ENCODE results near the gene KIF15.

The KIF15 gene

DNA sequence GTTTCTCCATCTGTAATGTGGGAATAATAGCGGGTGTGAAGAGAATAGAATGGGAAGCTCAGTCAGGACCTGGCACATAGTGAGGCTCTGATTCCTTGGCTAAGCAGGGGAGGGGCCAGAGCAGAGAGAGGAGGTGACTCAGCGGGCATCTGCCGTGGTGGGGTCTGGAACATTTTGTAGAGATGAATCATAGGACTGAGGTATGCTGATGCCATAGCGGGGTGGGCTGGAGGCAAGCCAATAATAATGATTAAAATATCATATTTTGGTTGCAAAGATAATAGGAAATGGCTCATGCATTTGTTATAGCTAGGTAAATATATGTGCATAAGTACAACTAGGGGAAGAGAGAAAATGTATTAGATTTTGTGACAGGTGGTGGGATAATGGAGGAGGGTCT is 124.0 kb downstream of the KIF15 start:
- no peak for DNase-seq

DNA sequence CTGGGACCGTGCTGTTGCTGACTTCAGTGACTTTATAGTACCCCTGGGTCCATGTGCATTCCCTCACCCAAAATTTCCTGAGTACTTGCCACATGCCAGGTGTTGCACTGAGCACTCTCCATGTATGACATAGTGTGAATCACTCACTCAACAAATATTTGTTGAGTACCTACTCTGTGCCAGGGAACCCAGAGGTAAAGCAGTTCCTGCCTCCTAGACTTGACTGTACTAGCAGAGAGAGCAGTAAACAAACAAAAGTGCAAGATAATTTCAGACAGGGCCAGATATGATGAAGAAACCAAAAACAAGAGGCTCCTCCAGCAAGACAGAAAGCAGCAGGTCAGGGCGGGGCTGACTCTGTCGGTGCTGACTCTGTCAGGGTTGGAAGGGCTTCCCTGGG is 125.0 kb downstream of the KIF15 start:
- no peak for DNase-seq

DNA sequence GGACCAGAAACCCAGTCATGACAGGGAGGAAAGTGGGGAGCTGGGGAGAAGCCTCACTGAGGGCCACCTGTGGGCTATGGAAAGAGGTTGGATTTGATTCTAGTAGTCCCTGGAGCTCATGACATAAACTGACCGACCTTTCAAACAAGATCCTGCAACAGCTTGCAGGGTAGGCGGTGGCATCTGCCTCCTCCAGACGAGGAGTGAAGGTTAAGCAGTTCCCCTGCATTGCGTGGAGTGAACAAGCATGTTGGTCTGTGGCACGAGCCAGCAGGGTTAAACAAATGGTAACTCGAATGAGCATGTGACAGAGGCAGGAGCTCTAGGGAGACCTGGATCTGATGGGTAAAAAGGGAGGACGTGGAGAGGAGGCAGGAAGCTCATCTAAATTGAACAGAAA is 125.5 kb downstream of the KIF15 start:
- DNase-seq, result no peak

DNA sequence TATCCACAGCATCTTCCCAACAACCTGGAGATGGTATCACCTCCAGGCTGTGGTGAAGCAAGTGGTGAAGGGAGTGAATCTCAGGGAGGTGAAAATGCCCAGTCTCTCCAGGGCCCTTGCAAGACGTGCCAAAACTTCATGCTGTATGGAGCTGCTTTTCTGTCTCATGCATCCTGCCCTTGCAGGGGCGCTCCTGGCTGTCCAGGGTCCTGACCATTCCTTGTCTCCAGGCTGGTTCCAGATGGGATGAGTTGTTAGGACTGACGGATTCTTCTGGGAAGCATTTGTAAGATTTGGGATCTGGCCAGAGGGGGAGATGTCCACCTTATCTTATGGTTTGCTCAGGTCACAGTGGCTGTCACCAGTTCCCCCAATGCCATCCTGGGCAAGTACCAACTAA is 128.7 kb downstream of the KIF15 start:
- no peak for DNase-seq

DNA sequence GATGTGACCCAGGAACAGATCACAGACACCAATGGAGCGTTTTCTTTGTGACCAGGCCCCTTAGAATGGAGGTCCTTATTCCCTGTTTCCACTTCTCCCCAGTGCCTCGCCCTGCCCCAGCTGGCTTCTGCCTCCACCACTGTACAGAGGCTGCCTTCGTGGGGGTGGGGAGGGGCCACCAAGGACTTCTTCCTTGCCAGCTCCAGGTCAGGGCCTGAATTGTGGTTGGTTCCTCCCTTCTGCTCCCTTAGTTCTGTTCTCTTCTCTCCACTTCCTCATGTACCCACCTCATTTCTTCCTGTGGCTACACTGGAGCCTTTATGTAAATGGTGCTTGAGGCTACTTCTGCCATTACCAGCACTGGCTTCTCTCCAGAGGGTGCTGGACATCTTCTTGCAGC is 129.3 kb downstream of the KIF15 start:
- no peak for DNase-seq

DNA sequence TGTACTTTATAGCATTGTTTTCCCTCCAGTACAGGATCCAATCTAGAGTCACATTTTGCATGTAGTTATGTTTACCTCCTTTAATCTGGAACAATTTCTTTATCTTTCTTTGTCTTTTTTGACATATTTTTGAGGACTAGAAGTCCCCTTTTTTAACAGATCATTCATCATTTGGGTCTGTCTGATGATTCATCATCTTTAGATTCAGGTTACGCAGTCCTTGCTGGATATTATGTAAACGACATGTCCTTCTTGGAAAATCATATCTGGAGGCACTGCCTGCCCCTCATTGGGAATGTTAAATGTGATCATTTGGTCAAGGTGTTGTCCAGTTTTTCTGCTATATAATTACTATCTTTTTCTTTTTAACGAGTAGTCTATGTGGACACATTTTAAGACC is 131.1 kb downstream of the KIF15 start:
- no peak for DNase-seq

DNA sequence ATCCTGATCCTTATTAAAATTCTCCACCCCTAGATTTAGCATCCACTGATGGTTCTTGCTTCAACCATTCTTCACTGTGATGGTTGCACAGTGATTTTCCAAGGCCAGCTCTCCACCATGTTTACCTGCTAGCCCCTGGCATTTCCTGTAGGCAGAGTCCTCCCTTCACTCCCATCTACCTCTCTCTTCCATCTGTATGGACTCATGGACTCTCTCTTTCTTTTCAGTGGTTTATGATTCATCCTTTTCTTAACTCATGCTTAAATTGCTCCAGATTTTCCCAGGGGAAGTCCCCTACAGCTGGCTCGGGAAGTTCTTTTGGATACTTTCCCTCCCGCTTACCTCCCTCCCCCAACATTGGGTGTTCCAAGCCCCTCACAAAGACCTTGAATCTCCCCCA is 131.5 kb downstream of the KIF15 start:
- DNase-seq, result no peak

DNA sequence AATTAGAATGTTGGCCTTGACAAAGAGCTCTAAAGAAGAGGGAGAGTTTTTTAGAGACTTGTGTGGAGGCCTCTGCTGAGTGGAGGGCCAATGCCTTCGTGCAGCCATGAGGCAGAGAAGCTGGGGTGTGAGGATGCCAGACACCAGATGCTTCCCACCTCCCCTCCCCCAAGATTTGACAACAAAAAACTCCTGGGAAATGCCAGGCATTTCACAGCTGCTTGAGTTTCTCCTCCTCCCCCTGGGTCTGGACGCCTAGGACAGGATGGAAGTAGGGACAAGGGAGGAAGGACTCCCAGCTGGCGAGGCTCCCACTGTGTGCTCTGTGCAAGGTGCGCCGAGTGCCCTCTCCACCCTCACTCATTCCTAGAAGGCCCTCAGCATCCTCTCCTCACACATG is 132.9 kb downstream of the KIF15 start:
- no peak for DNase-seq

DNA sequence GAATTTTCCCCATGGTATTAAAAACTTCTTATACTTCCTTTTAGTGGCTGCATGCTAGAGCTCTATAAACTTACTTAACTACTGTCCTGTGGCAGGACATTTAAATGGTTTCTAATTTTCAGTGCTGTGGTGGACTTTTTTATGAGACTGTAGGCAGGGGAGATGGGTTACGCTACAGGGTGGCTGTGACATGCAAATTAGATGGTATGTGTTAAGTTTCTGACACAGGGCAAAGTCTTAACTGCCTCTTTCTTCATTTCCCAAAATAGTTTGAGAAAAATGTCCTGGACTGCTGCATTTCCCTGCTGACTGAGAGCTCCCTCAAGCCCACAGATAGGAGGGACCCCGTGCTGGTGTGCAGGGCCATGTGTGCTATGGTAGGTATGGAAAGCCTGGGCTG is 134.8 kb downstream of the KIF15 start:
- DNase-seq, result no peak

DNA sequence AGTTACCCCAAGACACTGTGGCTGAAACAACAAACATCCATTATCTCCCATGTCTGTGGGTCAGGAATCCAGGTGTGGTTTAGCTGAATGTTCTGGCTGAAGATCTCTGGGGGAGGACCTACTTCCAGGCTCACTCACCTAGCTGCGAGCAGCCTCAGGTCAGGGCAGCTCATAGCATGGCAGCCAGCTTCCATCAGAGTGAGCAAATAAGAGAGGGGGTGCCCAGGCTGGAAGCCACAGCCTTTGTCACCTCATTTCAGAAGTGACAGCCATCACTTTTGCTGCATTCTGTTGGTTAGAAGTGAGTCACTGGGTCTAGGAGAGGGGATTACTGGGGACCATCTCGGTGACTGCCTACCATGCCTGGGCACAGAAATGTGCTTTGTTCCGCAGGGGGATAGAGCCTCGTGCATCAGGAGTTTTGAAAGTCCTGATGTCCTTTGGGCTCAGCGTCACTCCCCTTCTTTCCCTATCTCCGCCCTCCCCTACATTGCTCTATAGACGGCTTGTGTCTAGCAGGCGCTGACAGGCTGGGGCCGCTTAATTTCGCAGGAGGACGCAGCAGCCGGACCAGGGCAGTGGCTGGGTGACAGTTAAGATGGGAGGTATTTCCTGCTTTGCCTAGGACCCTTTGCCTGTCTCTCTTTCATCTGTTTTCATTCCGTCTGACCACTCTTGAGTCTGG is 138.2 kb downstream of the KIF15 start:
- DNase-seq, result no peak

DNA sequence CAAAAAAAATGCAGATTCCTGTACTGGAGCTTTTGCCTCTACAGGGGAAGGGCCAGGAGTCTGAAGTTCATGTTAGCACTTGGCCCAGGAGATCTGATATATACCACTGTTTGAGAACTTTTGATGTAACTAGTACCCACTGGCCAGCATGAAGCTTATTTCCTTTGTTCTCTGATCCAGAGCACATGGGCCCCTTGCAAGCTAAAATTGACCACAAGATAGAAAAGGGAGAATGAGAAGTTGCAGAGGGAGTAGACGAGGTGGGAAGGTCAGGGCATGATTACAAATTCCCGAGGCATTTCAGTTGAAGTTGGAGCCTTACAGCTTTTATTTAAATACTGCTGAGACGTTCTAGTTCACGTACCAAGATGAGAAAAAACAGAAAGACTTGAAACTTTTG is 141.0 kb downstream of the KIF15 start:
- DNase-seq, result no peak

All from activated T-cell treated with anti-CD3 and anti-CD28 coated beads for 4 hours (primary cell).